Measurements from ENCODE around the gene PCNX2.
"Not testable (repeated sequence)": the region's sequence is repeated elsewhere in the genome, so short reads cannot be mapped to it uniquely, and the experiment has no call there.

The PCNX2 gene

GRCh38 chr1:233216009-233216408, 79.5 kb downstream of the PCNX2 start:
- no peak for DNase-seq

GRCh38 chr1:233215135-233215760, 80.3 kb downstream of the PCNX2 start:
- no peak for DNase-seq

GRCh38 chr1:233211595-233211994, 83.9 kb downstream of the PCNX2 start:
- no peak for DNase-seq

- DNase-seq, result no peak
These were observed 84.4 kb downstream of the PCNX2 start for GRCh38 chr1:233211106-233211505.

- DNase-seq, result no peak
These were observed 86.0 kb downstream of the PCNX2 start for GRCh38 chr1:233209481-233209880.

GRCh38 chr1:233208687-233209086, 86.8 kb downstream of the PCNX2 start:
- DNase-seq, result no peak

- DNase-seq, result no peak
These were observed 97.6 kb downstream of the PCNX2 start for GRCh38 chr1:233197940-233198339.

GRCh38 chr1:233193741-233194140, 101.8 kb downstream of the PCNX2 start:
- DNase-seq, result no peak

- DNase-seq, result no peak
These were observed 104.5 kb downstream of the PCNX2 start for GRCh38 chr1:233190987-233191386.

GRCh38 chr1:233189526-233189925, 106.0 kb downstream of the PCNX2 start:
- DNase-seq, result no peak

GRCh38 chr1:233188061-233188460, 107.5 kb downstream of the PCNX2 start:
- DNase-seq, result no peak

- DNase-seq, result no peak
These were observed 112.1 kb downstream of the PCNX2 start for GRCh38 chr1:233183226-233184020.

- no peak for DNase-seq
These were observed 112.9 kb downstream of the PCNX2 start for GRCh38 chr1:233182587-233182986.

GRCh38 chr1:233180641-233181364, 114.7 kb downstream of the PCNX2 start:
- DNase-seq, result no peak

GRCh38 chr1:233179638-233180037, 115.9 kb downstream of the PCNX2 start:
- DNase-seq, result not testable (repeated sequence)

GRCh38 chr1:233172201-233172600, 123.3 kb downstream of the PCNX2 start:
- no peak for DNase-seq

GRCh38 chr1:233170741-233171140, 124.8 kb downstream of the PCNX2 start:
- no peak for DNase-seq

- DNase-seq, result no peak
These were observed 127.1 kb downstream of the PCNX2 start for GRCh38 chr1:233168384-233168783.

- DNase-seq, result no peak
These were observed 128.6 kb downstream of the PCNX2 start for GRCh38 chr1:233166896-233167295.

- no peak for DNase-seq
These were observed 131.8 kb downstream of the PCNX2 start for GRCh38 chr1:233163696-233164095.

- no peak for DNase-seq
These were observed 137.2 kb downstream of the PCNX2 start for GRCh38 chr1:233158322-233158721.

- no peak for DNase-seq
These were observed 138.3 kb downstream of the PCNX2 start for GRCh38 chr1:233157245-233157644.

GRCh38 chr1:233151861-233152260, 143.7 kb downstream of the PCNX2 start:
- no peak for DNase-seq

GRCh38 chr1:233144434-233144833, 151.1 kb downstream of the PCNX2 start:
- no peak for DNase-seq
